Measurements from ENCODE around the gene LMBR1. TPM values are rescaled to one million over a fixed set of nuclear protein-coding genes. Genes with fewer than 3 reads are reported as not detected.
"Not testable (repeated sequence)": the region's sequence is repeated elsewhere in the genome, so short reads cannot be mapped to it uniquely, and the experiment has no call there.

Gene LMBR1
- polyA plus RNA-seq, 1 donor: 29.3 TPM

DNA sequence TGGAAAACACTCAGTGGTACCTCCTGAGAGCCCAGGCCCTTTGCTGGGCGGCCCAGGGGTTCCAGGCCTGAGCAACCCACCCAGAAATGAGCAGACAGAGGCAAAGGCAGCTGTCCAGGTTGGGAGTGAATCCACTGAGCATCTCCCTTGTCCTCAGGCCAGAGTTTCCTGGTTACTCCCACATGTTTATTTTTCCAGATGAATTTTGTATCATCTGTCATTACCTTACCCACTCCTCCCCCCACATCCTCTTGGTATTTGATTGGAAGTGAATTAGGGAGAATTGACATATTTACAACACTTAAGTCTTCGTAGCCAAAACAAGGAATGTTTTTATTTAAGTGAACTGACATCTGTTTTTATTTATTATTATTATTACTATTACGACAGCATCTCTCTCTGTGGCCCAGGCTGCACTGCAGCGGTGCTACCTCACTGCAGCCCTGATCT is 13.2 kb upstream of the LMBR1 start:
- no peak overlapping the region for H3K4me3 ChIP-seq (ENCODE audit: low read length)
- WGBS (ENCODE audit: insufficient coverage, low lambda C conversion rate): 40% methylated on average over 1 of the region's 4 CpGs
- H3K9me3 ChIP-seq (ENCODE audit: control insufficient read depth, low read depth, low read length): no peaks in the 10 kb centered on the region
- no peak for DNase-seq
- H3K27ac ChIP-seq (ENCODE audit: low read length): no peak overlapping the region
- H3K36me3 ChIP-seq (ENCODE audit: control insufficient read depth, insufficient read depth, low read length): no peaks in the 10 kb centered on the region
- no peaks in the 10 kb centered on the region for H3K27me3 ChIP-seq (ENCODE audit: control insufficient read depth, insufficient read depth, low read length)
- H3K4me1 ChIP-seq (ENCODE audit: control insufficient read depth, insufficient read depth, low read length): no peaks in the 10 kb centered on the region

DNA sequence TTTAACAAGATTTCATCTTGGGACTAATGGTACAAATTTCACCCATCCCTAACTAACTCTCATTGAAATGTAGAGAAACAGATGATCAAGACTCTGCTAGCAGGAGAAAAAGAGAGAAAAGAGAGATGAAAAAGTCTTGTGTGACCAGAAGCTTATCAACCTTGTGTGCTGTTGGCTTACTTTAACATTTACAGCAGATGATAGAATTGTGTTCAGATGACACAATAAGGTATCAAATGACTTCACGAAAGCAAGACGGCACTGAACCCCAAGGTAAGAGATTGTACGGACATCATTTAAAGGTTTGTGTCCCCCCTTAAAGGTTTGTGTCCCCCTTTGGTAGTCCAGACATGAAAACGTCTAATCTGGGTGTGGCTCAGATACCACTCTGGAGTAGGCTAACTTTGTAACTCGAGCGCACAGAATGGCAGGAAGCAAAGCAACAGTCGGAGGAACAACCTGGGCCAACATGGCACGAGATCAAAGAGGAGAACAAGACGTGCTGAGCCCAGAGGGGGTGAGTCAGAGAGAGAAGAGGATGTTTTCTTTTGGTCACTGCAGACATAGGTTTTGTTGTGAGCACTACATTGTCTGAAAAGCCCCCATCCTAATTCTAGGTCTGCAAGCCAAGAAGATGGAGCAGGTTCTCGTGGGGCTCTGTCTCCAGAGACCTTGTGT is 10.4 kb upstream of the LMBR1 start:
- H3K9me3 ChIP-seq (ENCODE audit: control insufficient read depth, low read depth, low read length): no peaks in the 10 kb centered on the region
- no peak for DNase-seq
- no peak overlapping the region for H3K27ac ChIP-seq (ENCODE audit: low read length)
- H3K27me3 ChIP-seq (ENCODE audit: control insufficient read depth, insufficient read depth, low read length): no peaks in the 10 kb centered on the region
- H3K4me3 ChIP-seq (ENCODE audit: low read length): no peak overlapping the region
- no peaks in the 10 kb centered on the region for H3K36me3 ChIP-seq (ENCODE audit: control insufficient read depth, insufficient read depth, low read length)
- no peaks in the 10 kb centered on the region for H3K4me1 ChIP-seq (ENCODE audit: control insufficient read depth, insufficient read depth, low read length)
- 54% methylated on average over 2 of the region's 10 CpGs for WGBS (ENCODE audit: insufficient coverage, low lambda C conversion rate)

DNA sequence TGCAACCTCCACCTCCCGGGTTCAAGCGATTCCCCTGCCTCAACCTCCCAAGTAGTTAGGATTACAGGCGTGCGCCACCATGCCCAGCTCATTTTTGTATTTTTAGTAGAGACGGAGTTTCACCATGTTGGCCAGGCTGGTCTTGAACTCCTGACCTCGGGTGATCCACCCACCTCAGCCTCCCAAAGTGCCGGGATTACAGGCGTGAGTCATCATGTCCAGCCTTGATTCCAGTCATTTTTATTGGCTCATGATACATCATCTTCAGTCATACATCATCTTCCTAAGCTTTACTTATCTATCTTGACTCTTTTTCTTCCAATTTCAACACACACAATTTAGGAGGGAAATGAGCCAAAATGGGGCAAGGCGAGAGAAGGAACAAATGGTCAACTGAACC is 7.1 kb upstream of the LMBR1 start:
- H3K4me1 ChIP-seq (ENCODE audit: control insufficient read depth, insufficient read depth, low read length); H3K4me3 ChIP-seq (ENCODE audit: low read length); DNase-seq; H3K36me3 ChIP-seq (ENCODE audit: control insufficient read depth, insufficient read depth, low read length); H3K27ac ChIP-seq (ENCODE audit: low read length); H3K9me3 ChIP-seq (ENCODE audit: control insufficient read depth, low read depth, low read length); H3K27me3 ChIP-seq (ENCODE audit: control insufficient read depth, insufficient read depth, low read length): not testable (repeated sequence)
- 100% methylated on average over 1 of the region's 9 CpGs for WGBS (ENCODE audit: insufficient coverage, low lambda C conversion rate)

DNA sequence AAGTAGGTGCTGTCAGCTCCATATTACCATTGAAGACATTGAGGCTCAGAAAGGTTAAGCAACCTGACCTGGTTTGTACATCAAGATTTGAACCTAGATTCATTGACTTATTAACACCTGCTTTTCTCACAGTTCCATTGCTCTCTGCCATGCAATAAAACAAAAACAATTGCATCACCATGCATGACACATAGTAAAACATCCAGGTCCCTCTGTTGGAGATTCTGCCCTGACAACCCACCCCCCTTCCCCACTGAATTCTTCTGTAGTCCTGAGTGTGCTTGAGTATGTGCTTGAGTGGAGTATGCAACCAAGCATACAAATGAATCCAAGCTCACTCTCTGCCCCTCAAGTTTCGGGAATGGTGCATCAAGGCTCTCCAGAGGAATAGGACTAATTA is 6.0 kb upstream of the LMBR1 start:
- H3K4me1 ChIP-seq (ENCODE audit: control insufficient read depth, insufficient read depth, low read length): no peaks in the 10 kb centered on the region
- H3K36me3 ChIP-seq (ENCODE audit: control insufficient read depth, insufficient read depth, low read length): no peaks in the 10 kb centered on the region
- no peak overlapping the region for H3K27ac ChIP-seq (ENCODE audit: low read length)
- H3K4me3 ChIP-seq (ENCODE audit: low read length): no peak overlapping the region
- WGBS (ENCODE audit: insufficient coverage, low lambda C conversion rate): no CpG with 5 or more reads among the region's 1 CpG
- DNase-seq: no peak
- no peaks in the 10 kb centered on the region for H3K9me3 ChIP-seq (ENCODE audit: control insufficient read depth, low read depth, low read length)
- no peaks in the 10 kb centered on the region for H3K27me3 ChIP-seq (ENCODE audit: control insufficient read depth, insufficient read depth, low read length)

DNA sequence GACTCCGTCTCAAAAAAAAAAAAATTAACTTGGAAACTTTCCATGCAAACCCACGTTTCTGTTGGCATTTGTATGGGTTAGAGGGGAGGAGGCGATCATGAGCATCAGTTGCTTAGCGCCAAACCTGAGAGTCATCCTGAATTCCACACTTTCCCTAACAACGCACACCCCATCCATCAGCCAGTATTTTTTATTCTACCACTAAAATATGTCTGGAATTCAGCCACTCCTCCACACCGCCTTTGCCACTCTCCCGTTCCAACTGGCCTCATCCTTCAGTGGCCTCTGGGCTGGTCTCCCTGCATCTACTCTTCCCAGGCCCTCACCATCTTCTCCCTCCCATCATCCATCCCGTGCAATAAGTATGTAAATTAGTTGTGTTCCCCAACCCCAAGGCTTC is 4.7 kb upstream of the LMBR1 start:
- Histone ChIP-seq H3K27me3 (ENCODE audit: control insufficient read depth, insufficient read depth, low read length) (no peaks in the 10 kb centered on the region), H3K27ac (ENCODE audit: low read length) (no peak overlapping the region), H3K4me1 (ENCODE audit: control insufficient read depth, insufficient read depth, low read length) (no peaks in the 10 kb centered on the region), H3K9me3 (ENCODE audit: control insufficient read depth, low read depth, low read length) (no peaks in the 10 kb centered on the region), H3K36me3 (ENCODE audit: control insufficient read depth, insufficient read depth, low read length) (no peaks in the 10 kb centered on the region), H3K4me3 (ENCODE audit: low read length) (no peak overlapping the region)
- 0% methylated on average over 1 of the region's 8 CpGs for WGBS (ENCODE audit: insufficient coverage, low lambda C conversion rate)
- no peak for DNase-seq

DNA sequence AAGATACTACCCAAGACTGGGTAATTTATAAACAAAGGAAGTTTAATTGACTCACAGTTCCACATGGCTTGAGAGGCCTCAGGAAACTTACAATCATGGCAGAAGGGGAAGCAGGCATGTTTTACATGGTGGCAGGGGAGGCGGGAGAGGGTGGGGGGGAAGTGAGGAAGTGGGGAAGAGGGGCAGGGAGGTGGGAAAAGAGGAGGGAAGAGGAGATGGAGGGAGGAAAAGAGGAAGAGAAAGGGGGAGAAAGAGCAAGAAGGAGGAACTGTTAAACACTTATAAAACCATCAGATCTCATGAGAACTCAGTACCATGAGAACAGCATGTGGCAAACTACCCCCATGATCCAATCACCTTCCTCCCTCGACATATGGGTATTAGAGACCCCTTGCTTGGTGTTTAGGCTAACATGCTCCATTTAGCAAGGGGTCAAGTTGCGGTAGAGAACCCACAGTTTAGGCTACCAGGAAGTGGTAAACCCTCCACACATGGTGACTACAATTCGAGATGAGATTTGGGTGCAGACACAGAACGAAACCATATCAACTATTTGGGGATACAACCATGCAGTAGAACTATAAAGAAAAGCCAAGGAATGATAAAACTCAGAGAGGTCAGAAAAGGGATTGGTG is 3.5 kb upstream of the LMBR1 start:
- H3K4me1 ChIP-seq (ENCODE audit: control insufficient read depth, insufficient read depth, low read length): peaks cover under 1% of the 10 kb centered on the region
- no peak for DNase-seq
- H3K27me3 ChIP-seq (ENCODE audit: control insufficient read depth, insufficient read depth, low read length): no peaks in the 10 kb centered on the region
- WGBS (ENCODE audit: insufficient coverage, low lambda C conversion rate): 89% methylated on average over 3 of the region's 5 CpGs
- no peaks in the 10 kb centered on the region for H3K36me3 ChIP-seq (ENCODE audit: control insufficient read depth, insufficient read depth, low read length)
- no peaks in the 10 kb centered on the region for H3K9me3 ChIP-seq (ENCODE audit: control insufficient read depth, low read depth, low read length)
- H3K27ac ChIP-seq (ENCODE audit: low read length): no peak overlapping the region
- no peak overlapping the region for H3K4me3 ChIP-seq (ENCODE audit: low read length)

DNA sequence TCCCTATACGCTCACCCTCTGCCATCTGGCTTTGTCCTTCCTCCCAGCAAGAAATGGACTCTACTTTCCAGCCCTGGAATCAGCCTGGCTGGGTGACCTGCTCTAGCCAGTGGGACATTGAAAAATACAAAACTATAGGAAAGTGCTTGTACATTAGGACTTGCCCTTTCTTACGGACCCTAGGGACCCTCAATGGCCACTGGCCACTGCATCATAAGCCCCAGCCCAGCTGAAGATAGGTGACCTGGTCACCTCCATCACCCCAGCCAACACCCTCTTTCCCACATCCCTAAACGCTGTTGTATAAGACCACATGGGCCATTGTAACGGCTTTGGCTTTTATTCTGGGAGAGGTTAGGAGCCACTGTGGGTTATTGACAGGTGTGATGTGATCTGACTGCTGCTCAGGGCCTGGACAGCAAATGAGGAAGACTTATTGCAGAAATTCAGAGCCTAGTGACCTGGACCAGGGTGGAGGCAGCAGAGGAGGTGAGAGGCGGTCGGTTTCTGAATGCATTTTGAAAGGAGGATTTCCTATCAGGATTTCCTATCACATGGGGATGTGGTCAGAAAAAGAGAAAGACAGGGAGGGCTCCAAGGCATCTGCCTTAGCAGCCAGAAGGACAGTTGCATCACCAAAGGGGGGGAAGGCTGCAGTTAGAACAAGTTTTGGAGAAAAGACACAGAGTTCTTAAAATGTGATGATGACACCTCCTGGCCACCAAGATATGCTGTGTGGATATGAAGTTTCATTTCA is 2.2 kb upstream of the LMBR1 start:
- WGBS (ENCODE audit: insufficient coverage, low lambda C conversion rate): no CpG with 5 or more reads among the region's 6 CpGs
- no peak overlapping the region for H3K27ac ChIP-seq (ENCODE audit: low read length)
- no peaks in the 10 kb centered on the region for H3K36me3 ChIP-seq (ENCODE audit: control insufficient read depth, insufficient read depth, low read length)
- no peak for DNase-seq
- no peaks in the 10 kb centered on the region for H3K9me3 ChIP-seq (ENCODE audit: control insufficient read depth, low read depth, low read length)
- H3K4me1 ChIP-seq (ENCODE audit: control insufficient read depth, insufficient read depth, low read length): peaks cover 4% of the 10 kb centered on the region
- H3K27me3 ChIP-seq (ENCODE audit: control insufficient read depth, insufficient read depth, low read length): no peaks in the 10 kb centered on the region
- no peak overlapping the region for H3K4me3 ChIP-seq (ENCODE audit: low read length)

DNA sequence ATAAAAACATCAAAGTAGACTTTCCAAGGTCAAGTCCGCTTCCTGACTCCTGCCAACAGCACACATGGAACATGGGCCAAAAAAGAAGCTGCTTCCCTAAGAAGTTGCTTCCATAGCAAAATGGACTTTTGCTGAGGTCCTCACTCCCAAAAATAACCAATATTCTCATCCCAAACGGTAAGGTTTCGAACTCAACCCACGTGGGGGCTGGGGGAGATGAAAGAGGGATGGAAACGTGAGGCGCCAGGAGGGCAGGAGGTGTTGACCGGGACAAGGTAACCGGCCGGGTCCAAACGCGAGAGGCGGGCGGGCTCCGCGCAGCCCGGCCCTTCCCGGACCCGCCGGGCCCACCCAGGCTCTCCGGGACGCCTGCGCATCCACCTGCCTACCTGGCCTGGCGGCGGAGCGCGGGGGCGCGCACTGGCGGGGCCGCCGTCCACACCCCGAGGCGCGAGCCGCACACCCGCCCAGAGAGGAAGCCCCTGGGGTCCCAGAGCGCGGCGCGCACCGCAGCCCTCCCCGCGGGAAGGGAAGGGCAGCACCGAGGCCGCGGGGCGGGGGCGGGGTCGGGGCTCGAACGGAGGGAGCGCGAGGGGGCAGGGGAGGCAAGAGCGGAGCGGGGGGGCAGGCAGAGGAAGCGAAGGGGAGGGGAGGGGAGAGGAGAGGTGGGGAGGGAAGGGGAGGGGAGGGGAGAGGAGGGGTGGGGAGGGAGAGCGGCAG is 742 bp downstream of the LMBR1 start:
- Histone ChIP-seq H3K27me3 (ENCODE audit: control insufficient read depth, insufficient read depth, low read length) (no peaks in the 10 kb centered on the region), H3K4me1 (ENCODE audit: control insufficient read depth, insufficient read depth, low read length) (peaks cover 4% of the 10 kb centered on the region), H3K9me3 (ENCODE audit: control insufficient read depth, low read depth, low read length) (no peaks in the 10 kb centered on the region), H3K4me3 (ENCODE audit: low read length) (peak overlapping the region; percentile 48), H3K36me3 (ENCODE audit: control insufficient read depth, insufficient read depth, low read length) (peaks cover 2% of the 10 kb centered on the region), H3K27ac (ENCODE audit: low read length) (peak overlapping the region; percentile 0)
- no CpG with 5 or more reads among the region's 57 CpGs for WGBS (ENCODE audit: insufficient coverage, low lambda C conversion rate)
- DNase-seq: peak; percentile 40 to 75

DNA sequence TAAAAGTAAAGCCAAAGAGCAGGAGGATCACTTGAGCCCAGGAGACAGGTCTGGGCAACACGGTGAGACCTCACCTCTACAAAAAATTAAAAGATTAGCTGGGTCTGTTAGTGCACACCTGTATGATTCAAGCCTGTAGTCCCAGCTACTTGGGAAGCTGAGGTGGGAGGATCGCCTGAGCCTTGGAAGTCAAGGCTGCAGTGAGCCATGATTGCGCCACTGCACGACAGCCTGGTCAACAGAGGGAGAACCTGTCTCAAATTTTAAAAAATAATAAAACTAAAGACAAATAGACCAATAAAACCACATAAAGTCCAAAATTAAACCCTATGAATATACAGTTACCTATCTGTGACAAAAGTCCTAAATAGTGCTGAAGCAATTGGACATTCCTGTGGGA is 3.2 kb downstream of the LMBR1 start:
- Histone ChIP-seq H3K4me1 (ENCODE audit: control insufficient read depth, insufficient read depth, low read length) (peaks cover 4% of the 10 kb centered on the region), H3K27ac (ENCODE audit: low read length) (no peak overlapping the region)
- WGBS (ENCODE audit: insufficient coverage, low lambda C conversion rate): no CpG with 5 or more reads among the region's 4 CpGs

DNA sequence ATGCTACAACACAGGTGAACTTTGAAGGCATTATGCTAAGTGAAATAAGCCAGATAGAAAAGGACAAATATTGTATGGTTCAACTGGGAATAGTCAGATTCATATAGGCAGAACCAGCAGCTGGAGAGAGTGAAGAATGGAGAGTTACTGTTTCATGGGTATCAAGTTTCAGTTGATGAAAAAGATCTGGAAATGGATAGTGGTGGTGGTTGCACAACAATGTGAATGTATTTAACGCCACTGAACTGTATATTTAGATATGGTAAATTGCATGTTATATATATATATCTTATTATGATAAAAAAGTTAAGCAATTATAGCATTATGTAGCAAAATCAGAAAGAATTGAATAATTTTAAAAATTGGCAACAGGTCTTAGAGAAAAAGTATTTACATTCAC is 3.9 kb downstream of the LMBR1 start:
- WGBS (ENCODE audit: insufficient coverage, low lambda C conversion rate): 33% methylated on average over 1 of the region's 1 CpG
- H3K4me1 ChIP-seq (ENCODE audit: control insufficient read depth, insufficient read depth, low read length): peaks cover 4% of the 10 kb centered on the region
- H3K27ac ChIP-seq (ENCODE audit: low read length): no peak overlapping the region
- no peaks in the 10 kb centered on the region for H3K9me3 ChIP-seq (ENCODE audit: control insufficient read depth, low read depth, low read length)
- peaks cover 2% of the 10 kb centered on the region for H3K36me3 ChIP-seq (ENCODE audit: control insufficient read depth, insufficient read depth, low read length)
- no peak overlapping the region for H3K4me3 ChIP-seq (ENCODE audit: low read length)
- no peaks in the 10 kb centered on the region for H3K27me3 ChIP-seq (ENCODE audit: control insufficient read depth, insufficient read depth, low read length)
- no peak for DNase-seq

More for the DNA sequence above, 3.2 kb downstream of the LMBR1 start:
- H3K36me3 ChIP-seq (ENCODE audit: control insufficient read depth, insufficient read depth, low read length): peaks cover 2% of the 10 kb centered on the region
- H3K9me3 ChIP-seq (ENCODE audit: control insufficient read depth, low read depth, low read length): no peaks in the 10 kb centered on the region
- no peak for DNase-seq
- no peaks in the 10 kb centered on the region for H3K27me3 ChIP-seq (ENCODE audit: control insufficient read depth, insufficient read depth, low read length)
- H3K4me3 ChIP-seq (ENCODE audit: low read length): no peak overlapping the region
